Right atrium auricular region (tissue), 2 donors: Measurements from ENCODE around the gene CCDC24. TPM values are rescaled to one million over a fixed set of nuclear protein-coding genes. Genes with fewer than 3 reads are reported as not detected.

ENCODE experiments used
- DNase-seq: peaks from one replicate; pipeline ENCODE4 v3.0.0-alpha.2; 2019; ENCODE audit warnings: low spot score
- H3K27ac ChIP-seq, 2 donors: fragments of 200-600 bp; sonication (generic); 1 replicate in 1 of 2; 2 replicates in 1 of 2; pipeline ENCODE4 v1.5.1; 2016 to 2019
- H3K27me3 ChIP-seq, 2 donors: fragments of 200-600 bp; sonication (generic); one replicate each; pipeline versions ENCODE4 v1.5.1 to v1.6.0; 2017 to 2019
- H3K36me3 ChIP-seq: fragments of 200-600 bp; sonication (generic); one replicate; pipeline ENCODE4 v1.5.1; 2016
- H3K4me1 ChIP-seq, 2 donors: fragments of 200-600 bp; sonication (generic); one replicate each; pipeline versions ENCODE4 v1.5.1 to v1.6.0; 2017 to 2019
- H3K4me3 ChIP-seq, 2 donors: fragments of 200-600 bp; sonication (generic); 1 replicate in 1 of 2; 2 replicates in 1 of 2; pipeline ENCODE4 v1.5.1; 2017 to 2019; ENCODE audit warnings: mild to moderate bottlenecking in 1 of 2, moderate library complexity in 1 of 2
- H3K9me3 ChIP-seq, 2 donors: fragments of 200-600 bp; sonication (generic); one replicate each; pipeline ENCODE4 v1.5.1; 2019
- total RNA-seq, 2 donors: library from RNA; depleted of rRNA; stranded (reverse); fragments of >200 nt; gene quantifications; one replicate each; pipeline ENCODE4 v1.1.0, GENCODE V29; 2016
- TF ChIP-seq, protein P1 (sequence below), 2 donors: fragments of 200-600 bp; sonication (generic); IDR thresholded peaks; one replicate each; pipeline ENCODE4 v1.5.1; 2019; ENCODE audit warnings: antibody characterized with exemption in 2 of 2

CCDC24 gene
- total RNA-seq, 2 donors from 2014 or later: 1.6 to 2.0 TPM

DNA sequence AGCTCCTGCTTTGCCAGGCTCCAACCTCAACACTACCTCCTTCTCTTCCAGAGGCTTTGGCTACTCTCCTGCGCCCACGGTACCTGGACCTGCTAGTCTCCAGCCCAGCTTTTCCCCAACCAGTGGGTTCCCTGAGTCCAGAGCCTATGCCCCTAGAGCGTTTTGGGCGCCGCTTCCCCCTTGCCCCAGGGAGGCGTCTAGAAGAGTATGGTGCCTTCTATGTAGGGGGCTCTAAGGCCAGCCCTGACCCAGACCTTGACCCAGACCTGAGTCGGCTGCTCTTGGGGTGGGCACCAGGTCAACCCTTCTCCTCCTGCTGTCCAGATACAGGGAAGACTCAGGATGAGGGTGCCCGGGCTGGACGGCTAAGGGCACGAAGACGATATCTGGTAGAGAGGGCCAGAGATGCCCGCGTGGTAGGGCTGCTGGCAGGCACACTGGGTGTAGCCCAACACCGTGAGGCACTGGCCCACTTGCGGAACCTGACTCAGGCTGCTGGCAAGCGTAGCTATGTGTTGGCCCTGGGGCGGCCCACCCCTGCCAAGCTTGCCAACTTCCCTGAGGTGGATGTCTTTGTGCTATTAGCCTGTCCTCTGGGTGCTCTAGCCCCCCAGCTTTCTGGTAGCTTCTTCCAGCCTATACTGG, 19.9 kb upstream of the CCDC24 start:
- Histone ChIP-seq H3K27ac (no peak overlapping the region), H3K9me3 (no peaks in the 10 kb centered on the region), H3K4me1 (peaks cover 3 to 37% of the 10 kb centered on the region in 2 donors), H3K27me3 (no peaks in the 10 kb centered on the region), H3K4me3 (no peak overlapping the region), H3K36me3 (peaks cover 10% of the 10 kb centered on the region)
- DNase-seq: no peak
- TF ChIP-seq, protein P1, sequence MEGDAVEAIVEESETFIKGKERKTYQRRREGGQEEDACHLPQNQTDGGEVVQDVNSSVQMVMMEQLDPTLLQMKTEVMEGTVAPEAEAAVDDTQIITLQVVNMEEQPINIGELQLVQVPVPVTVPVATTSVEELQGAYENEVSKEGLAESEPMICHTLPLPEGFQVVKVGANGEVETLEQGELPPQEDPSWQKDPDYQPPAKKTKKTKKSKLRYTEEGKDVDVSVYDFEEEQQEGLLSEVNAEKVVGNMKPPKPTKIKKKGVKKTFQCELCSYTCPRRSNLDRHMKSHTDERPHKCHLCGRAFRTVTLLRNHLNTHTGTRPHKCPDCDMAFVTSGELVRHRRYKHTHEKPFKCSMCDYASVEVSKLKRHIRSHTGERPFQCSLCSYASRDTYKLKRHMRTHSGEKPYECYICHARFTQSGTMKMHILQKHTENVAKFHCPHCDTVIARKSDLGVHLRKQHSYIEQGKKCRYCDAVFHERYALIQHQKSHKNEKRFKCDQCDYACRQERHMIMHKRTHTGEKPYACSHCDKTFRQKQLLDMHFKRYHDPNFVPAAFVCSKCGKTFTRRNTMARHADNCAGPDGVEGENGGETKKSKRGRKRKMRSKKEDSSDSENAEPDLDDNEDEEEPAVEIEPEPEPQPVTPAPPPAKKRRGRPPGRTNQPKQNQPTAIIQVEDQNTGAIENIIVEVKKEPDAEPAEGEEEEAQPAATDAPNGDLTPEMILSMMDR (IDR thresholded peaks at IDR 0.05): no peak

DNA sequence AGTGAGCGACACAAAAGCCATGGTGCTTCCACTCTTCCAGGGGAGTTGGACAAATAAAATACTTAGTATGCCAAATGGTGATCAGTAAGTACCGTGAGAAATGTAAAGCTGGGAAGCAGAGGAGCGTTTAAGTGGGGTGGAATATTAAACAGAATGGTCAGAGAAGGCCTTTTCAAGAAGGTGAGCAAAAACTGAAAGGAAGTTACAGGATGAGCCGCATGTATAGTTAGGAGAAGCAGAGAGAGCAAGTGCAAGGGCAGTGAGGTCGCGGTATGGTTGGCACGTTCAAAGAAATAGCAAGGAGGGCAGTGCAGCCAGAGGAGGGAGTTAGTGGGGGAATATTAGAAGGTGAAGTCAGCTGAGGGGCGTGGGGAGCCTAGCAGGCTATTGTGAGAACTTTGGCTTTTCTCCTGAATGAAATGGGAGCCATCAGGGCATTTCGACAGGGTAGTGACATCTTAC, 17.4 kb upstream of the CCDC24 start:
- no peak for DNase-seq
- H3K4me1 ChIP-seq: peaks cover 3 to 57% of the 10 kb centered on the region in 2 donors
- peaks cover 28% of the 10 kb centered on the region for H3K36me3 ChIP-seq

DNA sequence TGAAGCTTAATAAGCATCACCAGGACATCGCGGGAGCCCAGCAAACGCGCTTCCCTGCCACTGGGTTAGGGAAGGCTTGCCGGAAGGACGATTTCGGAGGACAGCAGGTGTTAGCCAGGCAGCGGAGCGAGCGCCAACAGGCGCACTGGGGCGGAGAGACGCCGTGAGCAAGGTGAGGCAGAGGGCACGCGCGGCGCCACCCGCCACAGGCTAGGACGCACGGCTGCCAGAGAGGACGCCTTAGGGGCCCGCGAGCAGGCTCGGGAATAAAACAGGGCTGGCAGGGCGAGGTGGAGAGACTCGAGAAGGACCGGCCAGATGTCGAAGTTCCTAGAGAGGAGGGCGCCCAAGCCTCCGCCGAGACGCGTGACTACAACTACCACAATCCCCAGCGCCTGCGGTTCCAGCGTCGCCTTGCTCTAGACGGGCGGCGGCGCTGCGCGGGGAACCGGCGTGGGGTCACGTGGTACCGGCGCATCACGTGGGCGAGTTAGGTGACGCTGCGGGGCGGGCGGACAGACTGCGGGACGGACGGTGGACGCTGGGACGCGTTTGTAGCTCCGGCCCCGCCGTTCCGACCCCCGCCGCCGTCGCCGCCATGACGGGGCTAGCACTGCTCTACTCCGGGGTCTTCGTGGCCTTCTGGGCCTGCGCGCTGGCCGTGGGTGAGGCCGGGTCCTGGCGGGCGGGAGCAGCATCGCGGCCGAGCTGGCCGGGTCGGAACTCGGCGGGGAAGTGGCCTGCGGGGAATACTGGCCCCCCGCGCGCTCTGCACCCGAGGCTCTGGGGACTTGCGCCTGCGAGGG, 16.8 kb upstream of the CCDC24 start, which contains the start of gene ATP6V0B:
Gene ATP6V0B (plus strand): TSS at position 518 of the 806 bp plus-strand sequence. CDS start 81 bp downstream, at position 599.
- peak; percentile 98 for DNase-seq
- H3K4me3 ChIP-seq: peak within 1 kb of the TSS; percentile 96
- TF ChIP-seq, protein P1 (IDR thresholded peaks at IDR 0.05): peak in 1 of 2 donors; percentile 46
- H3K27me3 ChIP-seq: no peaks in the 10 kb centered on the region
- H3K27ac ChIP-seq: peak within 1 kb of the TSS; percentile 95 to 97
- H3K4me1 ChIP-seq: peaks cover 3 to 57% of the 10 kb centered on the region in 2 donors
- H3K9me3 ChIP-seq: no peaks in the 10 kb centered on the region
- peaks cover 28% of the 10 kb centered on the region for H3K36me3 ChIP-seq

More for the DNA sequence above, 17.4 kb upstream of the CCDC24 start:
- Histone ChIP-seq H3K4me3 (peak overlapping the region; percentile 96), H3K27me3 (no peaks in the 10 kb centered on the region), H3K9me3 (no peaks in the 10 kb centered on the region), H3K27ac (peak overlapping the region; percentile 95 to 97)
- TF ChIP-seq, protein P1 (IDR thresholded peaks at IDR 0.05): no peak

DNA sequence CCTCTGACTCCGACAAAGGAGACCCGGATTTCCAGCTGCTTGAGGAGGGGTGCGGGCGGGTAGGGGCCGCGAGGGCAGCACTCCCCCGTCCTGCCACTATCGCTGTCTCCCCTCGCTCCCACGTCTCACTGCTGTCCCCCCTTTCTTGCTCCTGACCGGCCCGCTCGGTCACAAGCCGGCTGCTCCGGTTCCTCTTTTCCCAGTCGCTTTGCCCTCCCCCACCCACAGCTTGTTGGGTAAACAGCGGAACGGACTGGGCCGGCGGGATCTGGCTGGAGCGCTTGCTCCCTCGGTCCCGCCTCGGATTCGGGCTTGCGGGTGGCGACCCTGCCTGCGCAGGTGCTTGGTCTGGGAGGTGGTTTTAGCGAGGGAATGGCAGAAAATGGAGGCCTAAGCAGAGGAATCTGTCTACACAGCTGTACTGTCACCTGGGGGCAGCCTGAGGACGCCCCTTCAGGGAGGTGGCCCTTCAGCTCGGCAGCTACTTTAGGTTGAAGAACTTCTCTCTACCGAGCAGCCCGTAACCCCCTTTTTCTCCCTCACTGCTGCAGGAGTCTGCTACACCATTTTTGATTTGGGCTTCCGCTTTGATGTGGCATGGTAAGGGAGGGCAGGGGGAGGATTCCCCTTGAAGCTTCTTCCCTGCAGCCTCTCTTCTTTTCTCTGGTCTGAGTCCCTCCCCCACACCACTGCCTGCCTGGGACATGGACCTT, 16.0 kb upstream of the CCDC24 start:
- H3K27me3 ChIP-seq: no peaks in the 10 kb centered on the region
- H3K27ac ChIP-seq: peak overlapping the region; percentile 95 to 97
- TF ChIP-seq, protein P1 (IDR thresholded peaks at IDR 0.05): no peak
- peak; percentile 73 for DNase-seq
- H3K36me3 ChIP-seq: peaks cover 28% of the 10 kb centered on the region
- no peaks in the 10 kb centered on the region for H3K9me3 ChIP-seq
- peaks cover 3 to 60% of the 10 kb centered on the region in 2 donors for H3K4me1 ChIP-seq
- H3K4me3 ChIP-seq: peak overlapping the region; percentile 96

DNA sequence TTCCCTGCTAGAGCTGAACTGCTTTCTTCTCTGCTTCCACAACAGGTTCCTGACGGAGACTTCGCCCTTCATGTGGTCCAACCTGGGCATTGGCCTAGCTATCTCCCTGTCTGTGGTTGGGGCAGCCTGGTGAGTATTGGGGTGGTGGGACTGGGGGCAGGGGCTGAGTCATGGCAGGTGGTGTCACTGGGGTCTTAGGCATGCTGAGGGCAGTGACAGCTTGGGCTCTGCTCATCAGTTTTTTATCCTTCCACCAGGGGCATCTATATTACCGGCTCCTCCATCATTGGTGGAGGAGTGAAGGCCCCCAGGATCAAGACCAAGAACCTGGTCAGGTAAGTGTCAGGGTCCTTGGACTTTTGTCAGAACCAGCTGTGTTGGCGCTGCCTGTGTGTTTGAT, 15.4 kb upstream of the CCDC24 start:
- H3K9me3 ChIP-seq: no peaks in the 10 kb centered on the region
- TF ChIP-seq, protein P1 (IDR thresholded peaks at IDR 0.05): no peak
- H3K27me3 ChIP-seq: no peaks in the 10 kb centered on the region
- peaks cover 28% of the 10 kb centered on the region for H3K36me3 ChIP-seq
- peak overlapping the region; percentile 96 for H3K4me3 ChIP-seq
- H3K27ac ChIP-seq: peak overlapping the region in 1 of 2 donors; percentile 95
- no peak for DNase-seq
- H3K4me1 ChIP-seq: peaks cover 3 to 54% of the 10 kb centered on the region in 2 donors
